GM20431 (cell line): ENCODE data around the gene ADD1.
"Not testable (repeated sequence)": the region's sequence is repeated elsewhere in the genome, so short reads cannot be mapped to it uniquely, and the experiment has no call there.

Source experiments
- in situ Hi-C: fragments of 300-500 bp; cut with MseI, MboI; formaldehyde crosslinking; loops from one replicate; pipeline ENCODE4 v1.15.0; 2020; ENCODE audit warnings: low sequenced_read_pairs; ENCODE audit not compliant: unreplicated experiment

The ADD1 gene

GRCh38 chr4:2950221-2950989 lies 106.8 kb downstream of the ADD1 start:
- in situ Hi-C loops: no loop called here

- in situ Hi-C loops: no loop called here
Observed at GRCh38 chr4:2953496-2953895, 109.9 kb downstream of the ADD1 start.

- in situ Hi-C loops: no loop called here
Observed at GRCh38 chr4:2954358-2955185, 110.9 kb downstream of the ADD1 start.

GRCh38 chr4:2955186-2956044 lies 111.8 kb downstream of the ADD1 start:
- in situ Hi-C loops: not testable (repeated sequence)

DNA sequence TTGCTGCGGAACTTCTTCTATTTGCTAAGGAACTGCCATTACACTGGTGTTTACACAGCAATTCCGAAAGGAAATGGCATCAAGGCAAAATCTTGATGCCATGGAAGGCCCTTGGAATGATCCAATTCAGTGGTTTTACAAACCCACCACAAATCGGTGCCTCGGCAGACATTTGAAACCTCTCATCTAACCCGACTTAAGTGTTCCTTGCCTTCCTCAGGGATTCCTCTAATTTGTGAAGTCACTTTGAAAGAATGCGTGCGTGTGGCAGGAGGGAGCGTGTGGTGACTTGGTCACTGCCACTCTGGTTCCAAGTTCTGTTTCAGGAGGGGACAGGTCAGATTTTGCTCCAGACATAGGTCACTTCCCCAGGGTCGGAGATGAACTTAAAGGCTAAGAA lies 114.8 kb downstream of the ADD1 start:
- in situ Hi-C loops: no loop called here

DNA sequence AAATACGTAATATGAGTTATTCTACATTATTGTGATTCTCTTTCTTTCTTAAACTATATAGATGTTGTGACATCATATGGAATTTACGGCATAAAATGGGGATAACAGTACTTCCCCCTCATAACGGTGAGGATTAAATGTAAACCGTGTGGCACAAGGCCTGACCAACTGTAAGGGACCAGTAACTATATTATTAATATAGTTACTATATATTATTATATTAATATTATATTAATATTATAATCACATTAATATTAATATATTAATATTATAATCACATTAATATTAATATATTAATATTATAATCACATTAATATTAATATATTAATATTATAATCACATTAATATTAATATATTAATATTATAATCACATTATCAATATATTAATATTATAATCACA lies 116.8 kb downstream of the ADD1 start:
- in situ Hi-C loops: not testable (repeated sequence)

DNA sequence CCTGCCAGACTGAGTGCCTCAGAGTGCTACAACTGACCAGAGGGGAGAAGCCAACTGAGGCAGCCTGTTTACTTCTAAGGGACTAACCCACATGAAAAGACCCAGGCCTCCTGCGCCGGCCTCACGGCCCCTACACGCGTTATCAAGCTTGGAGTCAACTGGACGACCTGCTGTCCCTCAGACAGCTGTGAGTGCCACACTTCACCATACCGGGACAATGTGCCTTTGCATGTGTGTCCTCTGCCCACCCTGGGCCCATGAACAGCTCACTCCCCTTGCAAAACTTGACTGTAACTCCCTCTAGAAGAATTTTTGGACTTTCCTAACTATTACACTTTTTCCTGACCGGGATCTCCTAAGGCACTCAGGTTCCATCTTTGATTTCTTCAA lies 117.8 kb downstream of the ADD1 start:
- in situ Hi-C loops: no loop called here

DNA sequence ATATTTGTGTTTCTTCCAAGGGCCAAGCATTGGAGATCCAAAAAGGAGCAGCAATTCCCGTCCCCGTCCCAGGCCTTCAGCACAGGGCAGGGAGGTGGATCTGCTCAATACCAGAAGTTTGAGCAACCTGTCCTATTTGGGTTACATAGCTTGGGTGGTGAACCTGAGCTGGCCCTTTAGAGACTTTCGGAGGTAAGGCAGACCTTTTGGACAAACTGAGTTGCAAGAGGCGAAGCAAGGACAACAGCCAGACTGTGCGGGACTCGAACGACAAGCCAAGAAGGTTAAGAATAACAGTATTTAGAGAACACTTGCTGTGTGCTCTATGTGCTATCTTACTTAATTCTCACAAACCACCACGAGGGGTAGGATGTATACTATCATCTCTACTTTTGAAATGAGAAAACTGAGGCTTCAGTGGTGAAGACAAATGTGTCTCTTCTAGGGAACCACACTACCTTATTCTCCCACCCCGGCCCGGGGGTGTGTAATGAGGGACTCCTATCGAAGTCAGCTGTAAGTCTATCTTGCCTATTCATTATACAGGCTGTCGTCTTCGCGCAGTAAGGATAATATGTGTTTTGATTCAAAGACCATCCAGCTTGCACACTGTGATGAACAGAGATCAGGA lies 118.3 kb downstream of the ADD1 start:
- in situ Hi-C loops: no loop called here

DNA sequence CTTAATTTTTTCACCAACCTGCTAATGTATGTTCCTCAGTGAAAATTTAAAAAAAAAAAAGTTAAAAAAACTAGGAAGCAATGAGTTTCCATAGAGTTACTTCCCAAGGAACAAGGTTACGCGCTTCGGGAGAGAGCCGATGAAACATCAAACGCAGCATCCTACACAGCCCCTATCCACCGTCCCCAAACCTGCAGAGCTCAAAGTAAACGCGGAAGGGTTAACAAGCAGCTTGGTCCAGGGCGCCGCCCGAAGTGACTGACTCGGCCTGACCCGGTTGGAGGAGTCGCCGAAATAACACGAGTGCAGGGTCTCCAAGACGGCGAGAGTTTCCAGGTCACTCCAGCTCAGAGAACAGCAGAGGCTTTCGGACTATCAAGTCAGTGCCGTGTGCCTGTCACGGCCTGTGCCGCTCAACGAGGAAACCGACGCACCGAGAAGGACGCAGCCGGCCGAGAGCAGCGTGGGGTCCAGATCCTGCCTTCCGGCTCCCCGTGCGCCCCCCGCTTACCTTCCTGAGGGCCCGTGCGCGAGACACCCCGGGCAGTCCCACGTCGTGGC lies 119.0 kb downstream of the ADD1 start:
- in situ Hi-C loops: no loop called here

GRCh38 chr4:2963175-2963965 lies 119.7 kb downstream of the ADD1 start, which contains the start of the genes GRK4 and NOP14:
TSS of gene GRK4 (plus strand) at chr4:2963571. CDS start at chr4:2964071, 500 bp downstream.
TSS of gene NOP14 (minus strand) at chr4:2963406. CDS start at chr4:2963319, 87 bp downstream.
- in situ Hi-C loops: no loop called here

DNA sequence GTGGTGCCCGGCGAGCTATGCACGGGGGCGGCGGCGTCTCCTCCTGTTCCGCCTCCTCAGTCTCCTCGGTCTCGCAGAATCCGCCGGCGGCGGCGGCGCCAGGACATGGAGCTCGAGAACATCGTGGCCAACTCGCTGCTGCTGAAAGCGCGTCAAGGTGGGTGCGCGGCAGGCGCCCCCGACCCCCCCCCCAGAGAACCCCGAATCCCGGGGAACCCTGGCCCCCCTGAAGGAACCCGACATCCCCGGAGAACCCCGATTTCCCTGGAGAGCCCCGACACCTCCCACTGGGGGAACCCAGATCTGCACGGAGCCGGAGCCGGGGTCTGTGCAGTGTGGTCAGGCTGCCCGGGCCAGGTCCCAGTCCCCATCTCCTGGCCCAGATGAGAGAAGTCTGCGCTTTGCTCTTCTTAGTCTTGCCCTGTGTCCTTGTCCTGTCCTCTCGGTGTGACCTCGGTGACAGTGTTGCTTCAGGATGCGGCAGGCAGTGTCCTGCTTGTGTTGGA lies 120.4 kb downstream of the ADD1 start:
- in situ Hi-C loops: no loop called here

DNA sequence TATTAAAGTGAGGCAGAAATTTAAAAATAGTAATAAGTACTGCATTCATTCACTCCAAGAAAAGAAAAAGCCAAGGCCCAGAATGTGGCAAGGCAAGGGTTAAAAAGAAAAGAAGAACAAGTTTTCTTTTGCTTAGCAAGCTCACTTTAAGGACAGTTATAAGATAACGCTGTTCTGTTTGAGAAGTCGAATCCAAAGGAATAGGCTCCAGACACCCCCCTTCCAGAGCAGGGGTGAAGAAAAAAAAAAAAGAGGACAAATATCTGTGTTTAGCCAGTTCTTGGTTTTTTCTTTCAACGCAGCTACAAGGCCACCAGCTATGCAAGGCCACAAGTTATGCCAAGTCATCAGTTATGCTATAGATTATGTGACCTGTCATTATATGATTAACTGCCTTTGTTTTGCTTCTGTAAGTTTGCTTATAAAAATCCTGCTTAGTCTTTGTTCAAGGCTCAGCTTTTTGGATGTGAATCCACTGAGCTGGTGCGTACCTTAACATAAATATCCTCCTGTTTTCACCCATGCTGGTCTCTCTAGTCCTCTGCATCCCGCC lies 121.1 kb downstream of the ADD1 start:
- in situ Hi-C loops: no loop called here

- in situ Hi-C loops: no loop called here
Observed at GRCh38 chr4:2965262-2965661, 121.6 kb downstream of the ADD1 start.

DNA sequence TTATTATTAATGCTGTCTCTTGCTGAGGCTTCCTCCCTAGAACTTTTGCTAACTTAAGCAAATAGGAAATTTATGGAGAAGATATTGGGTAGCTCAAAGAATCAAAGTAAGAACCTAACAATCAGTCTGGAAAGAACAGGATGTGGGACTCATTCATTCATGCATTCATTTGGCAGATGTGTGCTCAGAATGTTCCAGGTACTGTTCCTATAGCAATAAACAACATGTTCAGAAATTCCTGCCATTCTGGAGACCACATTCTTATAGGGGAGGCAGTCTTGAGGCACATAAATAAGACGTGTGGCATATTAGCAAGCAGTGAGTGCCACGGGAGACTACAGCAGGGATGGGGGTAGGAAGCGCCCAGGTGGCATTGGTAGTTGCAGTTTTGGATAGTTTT lies 124.7 kb downstream of the ADD1 start:
- in situ Hi-C loops: no loop called here

- in situ Hi-C loops: no loop called here
Observed at GRCh38 chr4:2971275-2971674, 127.6 kb downstream of the ADD1 start.

GRCh38 chr4:2977211-2978088 lies 133.8 kb downstream of the ADD1 start:
- in situ Hi-C loops: no loop called here
